Hepatic stellate cell (primary cell): Measurements from ENCODE around the gene TMEM151B.
"Not testable (repeated sequence)": the region's sequence is repeated elsewhere in the genome, so short reads cannot be mapped to it uniquely, and the experiment has no call there.

Experiments
- DNase-seq: peaks from one replicate; pipeline ENCODE4 v3.0.0; 2011; ENCODE audit warnings: low spot score

TMEM151B gene

GRCh38 chr6:44269921-44270525, at the start of gene TMEM151B:
TMEM151B (plus strand) TSS chr6:44270450; CDS start chr6:44270743, 293 bp downstream.
- no peak for DNase-seq

GRCh38 chr6:44220913-44221290, 49.3 kb upstream of the TMEM151B start:
- no peak for DNase-seq

GRCh38 chr6:44221291-44221960, 48.8 kb upstream of the TMEM151B start:
- peak; percentile 87 for DNase-seq

GRCh38 chr6:44221961-44222335, 48.3 kb upstream of the TMEM151B start:
- DNase-seq = no peak

DNA sequence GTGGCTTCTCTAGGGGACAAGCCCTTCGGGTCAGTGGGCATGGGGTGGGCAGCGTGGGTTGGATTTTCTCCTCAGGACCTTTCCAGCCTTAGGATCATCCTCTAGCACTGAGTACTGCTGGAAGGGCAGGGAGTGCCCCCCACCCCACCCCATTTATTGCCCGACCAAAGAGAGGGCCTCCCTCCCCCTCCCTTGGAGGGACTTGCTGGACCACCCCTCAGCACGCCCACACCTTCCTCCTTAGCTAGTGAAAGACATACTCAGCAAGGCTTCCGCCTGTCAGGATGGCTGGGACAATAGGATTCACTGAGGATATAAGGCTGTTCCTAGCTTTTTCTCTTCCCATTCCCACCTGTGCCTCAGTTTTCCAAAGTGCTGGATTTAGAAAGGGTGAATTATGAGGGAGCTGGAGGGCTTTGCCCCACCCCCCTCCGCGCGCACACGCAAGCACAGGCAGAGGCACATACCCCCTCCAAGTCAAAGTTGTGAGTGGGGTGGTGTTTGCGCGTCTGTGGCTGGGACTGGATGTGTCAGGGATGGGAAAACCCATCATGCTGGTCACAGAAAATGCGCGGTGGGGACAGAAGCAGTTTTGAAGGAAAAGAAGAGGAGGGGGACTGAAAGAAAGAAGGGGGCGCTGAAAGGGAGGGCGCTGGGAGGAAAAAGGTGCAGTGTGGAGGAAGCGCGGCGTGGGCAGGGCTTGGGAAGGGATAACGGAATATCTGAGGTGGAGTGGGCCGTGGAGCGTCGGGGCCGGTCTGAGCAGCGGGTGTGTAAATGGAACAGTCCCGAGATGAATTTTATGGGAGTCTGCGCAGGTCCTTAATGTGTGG, 47.5 kb upstream of the TMEM151B start:
- DNase-seq = no peak

GRCh38 chr6:44223319-44224028, 46.8 kb upstream of the TMEM151B start, which contains the start of gene SLC29A1:
SLC29A1 (plus strand) TSS chr6:44223595; CDS start chr6:44227314, 3,719 bp downstream.
- DNase-seq = peak; percentile 90

DNA sequence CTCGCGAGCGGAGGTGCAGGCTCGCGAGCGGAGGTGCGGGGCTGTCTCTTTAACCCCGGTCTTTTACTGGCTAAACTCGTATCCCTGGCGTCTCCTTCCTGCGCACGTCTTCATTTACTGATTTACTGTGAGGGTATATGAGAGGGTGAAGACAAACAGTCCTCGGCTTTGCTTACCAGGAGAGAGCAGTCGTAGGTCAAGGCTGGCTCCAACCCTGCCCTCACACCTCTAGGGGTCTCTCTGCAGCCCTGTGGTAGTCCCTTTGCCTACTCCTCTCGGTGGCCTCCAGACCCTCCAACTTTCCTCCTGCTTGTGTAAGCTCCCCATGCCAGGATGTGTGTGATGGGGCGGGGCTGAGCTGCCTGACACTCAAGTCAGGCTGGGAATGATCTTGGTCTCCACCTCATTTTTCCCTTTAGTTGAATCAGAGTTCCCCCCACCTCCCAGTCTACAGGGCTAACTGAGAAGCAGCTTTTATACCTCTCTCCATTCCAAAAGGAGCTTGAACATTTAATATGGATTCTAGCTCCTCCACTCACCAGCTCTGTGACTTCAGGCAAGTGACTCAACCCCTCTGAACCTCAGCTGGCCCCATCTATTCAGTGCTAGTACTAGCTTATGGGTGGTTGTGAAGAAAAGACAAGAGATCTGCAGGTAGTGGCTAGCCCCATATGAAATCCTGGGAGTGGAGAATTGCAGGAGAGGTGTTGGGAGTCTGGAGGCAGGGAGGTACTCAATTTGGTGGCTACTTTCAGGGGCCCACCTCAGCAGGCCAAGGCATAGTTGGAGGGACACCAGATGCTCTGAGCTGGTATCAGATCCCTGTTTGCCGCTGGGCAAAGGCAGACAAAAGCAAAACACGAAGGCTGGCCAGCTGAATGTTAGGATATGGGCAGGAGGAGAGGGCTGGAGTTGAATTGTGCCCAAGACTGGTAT, 46.0 kb upstream of the TMEM151B start:
- DNase-seq = peak; percentile 54

GRCh38 chr6:44224965-44225305, 45.3 kb upstream of the TMEM151B start:
- no peak for DNase-seq

GRCh38 chr6:44225579-44226325, 44.5 kb upstream of the TMEM151B start:
- DNase-seq = no peak

DNA sequence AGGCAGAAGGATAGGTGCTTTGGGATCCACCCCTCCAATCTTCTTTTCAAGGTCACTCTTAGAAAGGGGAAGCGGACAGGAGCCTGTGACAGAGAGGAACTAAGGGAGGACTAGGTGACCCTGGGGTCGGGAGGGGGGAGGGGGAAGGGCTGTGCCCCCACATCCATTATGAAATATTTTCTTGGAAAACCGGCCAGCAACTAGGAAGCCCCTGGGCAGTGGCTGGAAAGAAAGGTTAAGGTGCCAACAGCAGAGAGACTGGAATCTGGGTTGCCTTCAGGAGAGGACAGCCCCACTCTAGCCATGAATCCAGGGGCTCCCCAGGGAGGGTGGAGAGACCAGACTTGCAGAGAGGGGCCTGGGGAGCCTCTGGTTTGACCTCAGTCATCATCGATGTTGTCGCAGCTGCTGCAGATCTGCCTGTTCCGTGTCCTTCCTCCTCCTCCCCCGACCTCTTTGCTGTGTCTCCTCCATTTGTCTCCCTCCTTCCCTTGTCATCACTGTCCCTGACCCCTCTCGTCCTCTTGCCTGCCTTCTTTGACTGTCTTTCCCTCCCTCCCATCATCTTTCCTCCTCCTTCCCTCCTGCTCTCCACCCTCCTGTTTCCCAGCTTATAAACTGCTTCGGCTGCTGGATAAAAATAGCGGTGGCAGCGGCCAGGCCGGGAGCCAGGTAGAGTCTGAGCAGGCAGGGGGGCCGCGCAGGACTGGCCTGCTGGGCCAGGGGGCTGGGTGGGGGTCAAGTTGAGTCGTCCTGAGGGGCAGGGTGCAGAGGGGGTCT, 43.7 kb upstream of the TMEM151B start:
- DNase-seq = no peak

DNA sequence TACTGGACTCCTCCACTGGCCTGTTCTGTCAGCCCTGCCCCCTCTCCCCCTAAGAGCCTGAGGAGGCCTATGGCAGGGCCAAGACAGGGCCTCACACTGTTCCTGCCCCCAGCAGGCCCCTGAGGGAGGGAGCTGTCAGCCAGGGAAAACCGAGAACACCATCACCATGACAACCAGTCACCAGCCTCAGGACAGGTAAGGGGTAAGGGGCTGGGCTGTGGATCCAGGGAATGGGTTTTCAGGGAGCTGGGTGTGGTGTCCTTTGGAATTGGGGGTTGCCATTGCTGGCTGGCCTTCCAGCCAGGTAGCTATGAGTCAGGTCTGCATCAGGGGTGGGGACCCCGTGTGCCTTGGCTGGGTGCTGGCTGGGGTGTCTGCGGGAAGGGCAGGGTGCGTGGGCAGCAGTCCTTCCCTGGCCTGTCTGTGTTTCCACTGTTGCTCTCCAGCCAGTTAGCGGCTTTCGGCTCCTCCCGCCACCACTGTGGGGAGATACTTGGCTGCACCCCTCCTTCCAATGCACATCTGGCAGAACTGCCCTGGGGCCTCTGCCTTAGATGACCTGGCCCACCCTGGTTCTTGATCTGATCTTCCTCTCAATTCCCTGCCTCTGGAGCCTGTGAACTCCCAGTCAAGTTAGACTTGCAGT, 43.0 kb upstream of the TMEM151B start:
- no peak for DNase-seq

DNA sequence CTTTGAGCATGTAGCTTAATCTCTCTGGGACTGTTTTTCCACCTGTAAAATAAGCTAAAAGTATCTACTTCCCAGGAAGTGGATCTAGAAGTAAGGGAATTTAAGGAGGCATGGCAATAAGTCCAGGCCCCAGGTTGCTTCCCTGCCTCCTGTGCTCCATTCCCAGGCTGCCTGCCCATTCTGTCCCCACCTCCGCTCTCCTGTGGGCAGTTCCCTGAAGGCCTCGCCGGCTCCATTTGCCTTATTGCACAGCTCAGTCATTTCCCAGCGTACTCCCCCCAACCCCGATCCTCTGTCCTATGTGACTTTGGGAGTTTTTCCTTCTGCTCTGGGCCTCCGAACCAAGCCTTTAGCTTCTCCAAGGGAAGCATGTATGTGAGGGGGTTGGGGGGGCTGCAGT, 42.2 kb upstream of the TMEM151B start:
- DNase-seq = no peak

DNA sequence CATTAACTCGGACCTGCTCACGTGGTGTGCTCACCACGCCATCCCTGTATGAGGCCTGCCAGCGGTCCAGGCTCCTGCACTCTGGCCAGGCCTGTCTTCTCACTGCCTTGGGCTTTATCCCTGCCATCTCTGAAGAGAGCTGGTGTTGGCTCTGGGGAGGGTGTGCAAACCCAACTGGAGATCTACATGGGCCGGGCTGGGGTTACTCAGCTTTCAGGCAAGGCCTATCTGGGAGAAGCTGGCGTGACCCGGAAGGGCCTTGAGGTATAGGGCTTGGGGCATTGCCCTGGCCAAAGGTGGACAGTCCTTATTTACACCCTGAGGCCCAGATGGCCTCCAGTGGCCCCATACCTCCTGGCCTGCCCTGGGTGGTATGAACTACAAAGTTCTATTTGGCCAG, 41.8 kb upstream of the TMEM151B start:
- no peak for DNase-seq

DNA sequence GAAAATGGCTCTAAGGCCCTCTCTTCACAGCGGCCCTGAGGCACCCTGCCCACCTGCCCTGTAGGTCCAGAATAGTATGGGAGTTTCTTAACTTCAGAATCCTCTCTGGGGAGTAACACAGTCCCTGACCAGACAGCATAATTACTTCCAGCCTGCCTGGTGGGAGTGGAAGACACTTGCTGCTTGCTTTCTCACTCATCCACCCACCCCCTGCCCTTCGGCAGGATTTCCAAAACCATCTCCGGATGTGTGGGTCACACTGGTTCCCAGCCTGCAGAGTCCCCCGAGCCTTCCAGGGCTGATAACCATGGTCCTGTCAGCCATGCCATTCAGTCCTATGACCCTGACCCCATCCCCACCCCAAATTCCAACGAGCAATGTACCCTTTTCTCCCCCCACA, 41.4 kb upstream of the TMEM151B start:
- no peak for DNase-seq

- DNase-seq = no peak
Measured at GRCh38 chr6:44229376-44230033, 40.7 kb upstream of the TMEM151B start.

DNA sequence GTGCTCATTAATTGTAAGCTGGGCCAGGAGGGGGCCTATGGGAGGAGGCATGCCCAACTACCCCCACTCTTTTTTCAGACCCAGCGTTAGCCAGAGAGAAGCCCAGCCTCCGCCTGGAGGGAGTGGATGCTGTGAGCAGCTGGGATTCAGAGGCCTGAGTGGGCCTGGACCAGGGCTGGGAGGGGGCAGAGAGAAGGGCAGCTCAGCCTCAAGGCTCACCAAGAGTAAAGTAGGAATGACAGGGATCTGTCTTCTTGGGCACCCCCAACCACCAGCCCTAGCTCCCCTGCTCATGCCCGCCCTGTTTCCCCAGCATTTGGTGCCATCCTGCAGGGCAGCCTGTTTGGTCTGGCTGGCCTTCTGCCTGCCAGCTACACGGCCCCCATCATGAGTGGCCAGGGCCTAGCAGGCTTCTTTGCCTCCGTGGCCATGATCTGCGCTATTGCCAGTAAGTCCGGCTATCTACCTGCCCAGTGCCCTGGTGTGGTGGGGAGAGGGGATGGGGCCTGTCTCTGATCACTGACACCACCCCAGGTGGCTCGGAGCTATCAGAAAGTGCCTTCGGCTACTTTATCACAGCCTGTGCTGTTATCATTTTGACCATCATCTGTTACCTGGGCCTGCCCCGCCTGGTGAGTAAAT, 40.1 kb upstream of the TMEM151B start:
- DNase-seq = no peak

DNA sequence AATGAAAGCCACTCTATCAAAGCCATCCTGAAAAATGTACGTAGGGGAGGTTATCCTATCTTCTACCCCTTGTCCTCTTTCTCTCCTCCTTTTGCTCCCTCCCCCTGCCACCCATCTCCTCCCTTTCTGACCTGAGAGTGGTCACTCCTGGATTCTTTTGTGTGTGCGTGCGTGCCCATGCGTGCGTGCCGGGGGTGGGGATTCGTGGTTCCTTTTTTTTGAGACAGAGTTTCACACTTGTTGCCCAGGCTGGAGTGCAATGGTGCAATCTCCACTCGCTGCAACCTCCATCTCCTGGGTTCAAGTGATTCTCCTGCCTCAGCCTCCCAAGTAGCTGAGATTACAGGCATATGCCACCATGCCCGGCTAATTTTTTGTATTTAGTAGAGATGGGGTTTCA, 38.8 kb upstream of the TMEM151B start:
- not testable (repeated sequence) for DNase-seq
